Liver (tissue), 3 donors: ENCODE measurements around the gene ENPP7.

Experiments
- EGR1 ChIP-seq, 2 donors: IDR thresholded peaks; 2 replicates each; pipeline ENCODE4 v1.6.1; 2016 to 2018; ENCODE audit warnings: antibody characterized with exemption in 2 of 2, low read depth in 2 of 2
- GABPA ChIP-seq, 2 donors: IDR thresholded peaks in 1 of 2; conservative IDR thresholded peaks in 1 of 2; 2 replicates each; pipeline ENCODE4 v1.6.1; 2016; ENCODE audit warnings: antibody characterized with exemption in 2 of 2, mild to moderate bottlenecking in 1 of 2, moderate library complexity in 1 of 2
- RAD21 ChIP-seq, 2 donors: IDR thresholded peaks; 2 replicates each; pipeline ENCODE4 v1.6.1; 2016; ENCODE audit warnings: antibody characterized with exemption in 2 of 2, mild to moderate bottlenecking in 2 of 2
- YY1 ChIP-seq: IDR thresholded peaks from 2 replicates; pipeline ENCODE4 v1.6.1; 2016; ENCODE audit warnings: antibody characterized with exemption, mild to moderate bottlenecking
- TF ChIP-seq, protein P1 (sequence below): fragments of 150-350 bp; IDR thresholded peaks from 2 replicates; pipeline ENCODE4 v1.5.1; 2017; ENCODE audit warnings: improper control_type of control experiment, low read depth, low read length; ENCODE audit not compliant: missing input control
- donor health status: healthy.
- donor health status: healthy.

DNA sequence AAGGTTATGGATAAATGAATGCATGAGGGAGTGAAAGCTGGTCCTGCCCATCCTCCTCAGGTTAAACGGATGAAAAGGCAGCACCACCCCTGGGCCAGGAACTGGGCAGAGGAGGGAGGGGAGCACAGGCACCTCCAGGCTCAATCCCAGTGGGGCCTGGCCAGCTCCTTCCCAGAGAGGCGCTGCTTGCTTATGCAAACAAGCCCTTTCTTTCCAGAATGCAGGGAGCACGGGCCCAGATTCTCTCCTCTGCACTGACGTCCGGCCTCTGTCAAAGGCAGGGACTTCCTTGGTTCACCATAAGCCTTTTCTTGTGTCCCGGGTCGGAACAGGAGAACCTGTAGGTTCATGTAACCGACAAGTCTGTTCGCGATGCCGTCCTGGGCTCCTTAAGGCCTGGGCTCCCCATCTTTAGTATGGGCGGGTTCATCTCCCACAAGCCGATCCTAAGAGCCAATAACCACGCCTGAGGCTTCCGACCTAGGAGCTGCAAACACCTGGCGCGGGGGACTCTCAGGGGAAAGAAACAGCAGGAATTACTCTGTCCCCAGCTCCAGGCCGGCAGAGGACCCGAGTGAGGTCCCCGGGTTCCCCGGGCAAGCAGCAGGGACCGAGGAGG, 16.3 kb downstream of the ENPP7 start:
- TF ChIP-seq, protein P1, sequence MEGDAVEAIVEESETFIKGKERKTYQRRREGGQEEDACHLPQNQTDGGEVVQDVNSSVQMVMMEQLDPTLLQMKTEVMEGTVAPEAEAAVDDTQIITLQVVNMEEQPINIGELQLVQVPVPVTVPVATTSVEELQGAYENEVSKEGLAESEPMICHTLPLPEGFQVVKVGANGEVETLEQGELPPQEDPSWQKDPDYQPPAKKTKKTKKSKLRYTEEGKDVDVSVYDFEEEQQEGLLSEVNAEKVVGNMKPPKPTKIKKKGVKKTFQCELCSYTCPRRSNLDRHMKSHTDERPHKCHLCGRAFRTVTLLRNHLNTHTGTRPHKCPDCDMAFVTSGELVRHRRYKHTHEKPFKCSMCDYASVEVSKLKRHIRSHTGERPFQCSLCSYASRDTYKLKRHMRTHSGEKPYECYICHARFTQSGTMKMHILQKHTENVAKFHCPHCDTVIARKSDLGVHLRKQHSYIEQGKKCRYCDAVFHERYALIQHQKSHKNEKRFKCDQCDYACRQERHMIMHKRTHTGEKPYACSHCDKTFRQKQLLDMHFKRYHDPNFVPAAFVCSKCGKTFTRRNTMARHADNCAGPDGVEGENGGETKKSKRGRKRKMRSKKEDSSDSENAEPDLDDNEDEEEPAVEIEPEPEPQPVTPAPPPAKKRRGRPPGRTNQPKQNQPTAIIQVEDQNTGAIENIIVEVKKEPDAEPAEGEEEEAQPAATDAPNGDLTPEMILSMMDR = no peak
- TF ChIP-seq YY1 = no peak
- no peak for TF ChIP-seq RAD21 (IDR thresholded peaks at IDR 0.05)
- no peak for TF ChIP-seq GABPA (IDR thresholded peaks at IDR 0.05 in 1 of 2, conservative IDR thresholded peaks at IDR 0.05 in 1 of 2)
- no peak for TF ChIP-seq EGR1 (IDR thresholded peaks at IDR 0.05; ENCODE audit: low read depth in 2 of 2)
